KMS-11 (cell line): ENCODE results near the gene CA12.

Source experiments
- H2AFZ ChIP-seq: fragments of 200-600 bp; sonication (generic); 2 replicates; pipeline ENCODE4 v1.6.1; 2016; ENCODE audit warnings: antibody characterized with exemption, mixed run types, low read depth
- H3K27ac ChIP-seq: fragments of 200-600 bp; sonication (generic); 2 replicates; pipeline ENCODE4 v1.6.1; 2016; ENCODE audit warnings: mild to moderate bottlenecking, mixed run types
- H3K27me3 ChIP-seq: fragments of 200-600 bp; sonication (generic); 2 replicates; pipeline ENCODE4 v1.6.1; 2017; ENCODE audit warnings: mild to moderate bottlenecking, low read depth, mixed run types, moderate library complexity; ENCODE audit not compliant: insufficient read depth
- H3K36me3 ChIP-seq: fragments of 200-600 bp; sonication (generic); 2 replicates; pipeline ENCODE4 v1.6.1; 2017; ENCODE audit warnings: mild to moderate bottlenecking, mixed run types; ENCODE audit not compliant: insufficient read depth
- H3K4me1 ChIP-seq: fragments of 200-600 bp; sonication (generic); 2 replicates; pipeline ENCODE4 v1.6.1; 2016; ENCODE audit warnings: mild to moderate bottlenecking, low read depth, mixed run types; ENCODE audit not compliant: poor library complexity, severe bottlenecking
- H3K4me2 ChIP-seq: fragments of 200-600 bp; sonication (generic); 2 replicates; pipeline ENCODE4 v1.7.0; 2016; ENCODE audit warnings: mild to moderate bottlenecking, mixed run types
- H3K4me3 ChIP-seq: fragments of 200-600 bp; sonication (generic); IDR thresholded peaks from 2 replicates; pipeline ENCODE4 v1.6.1; 2017; ENCODE audit warnings: low read depth, low read length, mixed read lengths; ENCODE audit not compliant: insufficient read depth
- H3K79me2 ChIP-seq: fragments of 200-600 bp; sonication (generic); 2 replicates; pipeline ENCODE4 v1.6.1; 2016; ENCODE audit warnings: low read depth, mixed run types; ENCODE audit not compliant: insufficient read depth
- H3K9ac ChIP-seq: fragments of 200-600 bp; sonication (generic); 2 replicates; pipeline ENCODE4 v1.6.1; 2016; ENCODE audit warnings: mild to moderate bottlenecking, mixed run types
- H4K20me1 ChIP-seq: fragments of 200-600 bp; sonication (generic); 2 replicates; pipeline ENCODE4 v1.6.1; 2016; ENCODE audit warnings: mild to moderate bottlenecking, mixed run types; ENCODE audit not compliant: insufficient read depth
- TF ChIP-seq, protein P1 (sequence below): fragments of 200-600 bp; sonication (generic); conservative IDR thresholded peaks from 2 replicates; pipeline ENCODE4 v1.6.1; 2017; ENCODE audit warnings: low read depth, mild to moderate bottlenecking, antibody characterized with exemption, low read length, moderate library complexity, mixed read lengths

Gene CA12

GRCh38 chr15:63392361-63393009 is 10.8 kb upstream of the CA12 start:
- H3K4me1 ChIP-seq = no peaks in the 10 kb centered on the region
- no peaks in the 10 kb centered on the region for H4K20me1 ChIP-seq
- TF ChIP-seq, protein P1, sequence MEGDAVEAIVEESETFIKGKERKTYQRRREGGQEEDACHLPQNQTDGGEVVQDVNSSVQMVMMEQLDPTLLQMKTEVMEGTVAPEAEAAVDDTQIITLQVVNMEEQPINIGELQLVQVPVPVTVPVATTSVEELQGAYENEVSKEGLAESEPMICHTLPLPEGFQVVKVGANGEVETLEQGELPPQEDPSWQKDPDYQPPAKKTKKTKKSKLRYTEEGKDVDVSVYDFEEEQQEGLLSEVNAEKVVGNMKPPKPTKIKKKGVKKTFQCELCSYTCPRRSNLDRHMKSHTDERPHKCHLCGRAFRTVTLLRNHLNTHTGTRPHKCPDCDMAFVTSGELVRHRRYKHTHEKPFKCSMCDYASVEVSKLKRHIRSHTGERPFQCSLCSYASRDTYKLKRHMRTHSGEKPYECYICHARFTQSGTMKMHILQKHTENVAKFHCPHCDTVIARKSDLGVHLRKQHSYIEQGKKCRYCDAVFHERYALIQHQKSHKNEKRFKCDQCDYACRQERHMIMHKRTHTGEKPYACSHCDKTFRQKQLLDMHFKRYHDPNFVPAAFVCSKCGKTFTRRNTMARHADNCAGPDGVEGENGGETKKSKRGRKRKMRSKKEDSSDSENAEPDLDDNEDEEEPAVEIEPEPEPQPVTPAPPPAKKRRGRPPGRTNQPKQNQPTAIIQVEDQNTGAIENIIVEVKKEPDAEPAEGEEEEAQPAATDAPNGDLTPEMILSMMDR = no peak
- H3K79me2 ChIP-seq = no peaks in the 10 kb centered on the region
- no peak overlapping the region for H3K4me3 ChIP-seq
- no peak overlapping the region for H3K4me2 ChIP-seq
- no peak overlapping the region for H3K27ac ChIP-seq
- H3K9ac ChIP-seq = no peak overlapping the region
- no peaks in the 10 kb centered on the region for H3K27me3 ChIP-seq
- no peaks in the 10 kb centered on the region for H3K36me3 ChIP-seq
- H2AFZ ChIP-seq = no peak overlapping the region

DNA sequence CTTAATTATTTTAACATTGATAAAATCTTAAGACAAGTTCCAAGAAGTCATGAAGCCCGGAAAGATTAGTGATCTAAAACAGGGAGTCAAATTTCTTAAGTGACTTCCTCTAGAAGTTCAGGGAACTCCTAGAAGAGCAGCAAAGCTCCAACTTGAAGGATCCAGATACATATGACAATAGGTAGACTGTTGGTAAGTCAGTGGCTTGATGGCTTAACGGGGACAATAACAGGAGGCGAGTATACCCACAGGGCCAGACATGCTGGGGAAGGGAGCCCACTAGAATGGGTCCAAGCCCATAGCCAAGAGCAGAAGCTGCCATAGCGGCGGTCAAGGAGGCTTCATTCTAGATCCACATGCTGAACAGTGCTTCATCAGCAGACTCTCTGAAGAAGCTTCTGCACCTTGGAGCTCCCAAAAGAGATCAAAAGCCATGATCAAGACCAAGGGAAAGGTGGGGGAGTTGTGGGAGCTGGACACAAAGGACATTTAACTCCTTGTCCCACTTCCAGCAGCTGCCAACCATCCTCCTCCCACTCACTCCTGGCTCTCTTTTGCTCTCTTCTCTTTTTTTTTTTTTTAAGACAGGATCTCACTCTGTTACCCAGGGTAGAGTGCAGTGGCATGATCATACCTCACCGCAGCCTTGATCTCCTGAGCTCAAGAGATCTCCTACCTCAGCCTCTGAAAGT is 10.2 kb upstream of the CA12 start:
- H3K4me3 ChIP-seq = no peak overlapping the region
- no peaks in the 10 kb centered on the region for H3K27me3 ChIP-seq
- H3K27ac ChIP-seq = no peak overlapping the region
- H4K20me1 ChIP-seq = no peaks in the 10 kb centered on the region
- TF ChIP-seq, protein P1 = no peak
- H3K36me3 ChIP-seq = no peaks in the 10 kb centered on the region
- no peaks in the 10 kb centered on the region for H3K79me2 ChIP-seq
- H2AFZ ChIP-seq = no peak overlapping the region
- H3K4me1 ChIP-seq = no peaks in the 10 kb centered on the region
- no peak overlapping the region for H3K4me2 ChIP-seq
- no peak overlapping the region for H3K9ac ChIP-seq

- Histone ChIP-seq H3K4me1 (no peaks in the 10 kb centered on the region), H3K36me3 (no peaks in the 10 kb centered on the region), H3K27ac (no peak overlapping the region), H4K20me1 (no peaks in the 10 kb centered on the region), H2AFZ (no peak overlapping the region), H3K79me2 (no peaks in the 10 kb centered on the region), H3K27me3 (no peaks in the 10 kb centered on the region), H3K4me3 (no peak overlapping the region), H3K4me2 (no peak overlapping the region), H3K9ac (no peak overlapping the region)
- TF ChIP-seq, protein P1 = no peak
Measured at GRCh38 chr15:63390689-63391088, 9.0 kb upstream of the CA12 start.

GRCh38 chr15:63389902-63390670 is 8.4 kb upstream of the CA12 start:
- Histone ChIP-seq H3K79me2 (no peaks in the 10 kb centered on the region), H3K27me3 (no peaks in the 10 kb centered on the region), H3K27ac (no peak overlapping the region), H3K4me3 (no peak overlapping the region), H2AFZ (no peak overlapping the region), H3K36me3 (no peaks in the 10 kb centered on the region), H3K4me2 (no peak overlapping the region), H3K4me1 (no peaks in the 10 kb centered on the region), H3K9ac (no peak overlapping the region), H4K20me1 (no peaks in the 10 kb centered on the region)
- TF ChIP-seq, protein P1 = no peak
